Measurements from ENCODE around the gene EGFL7. TPM values are rescaled to one million over a fixed set of nuclear protein-coding genes. Genes with fewer than 3 reads are reported as not detected.
"Not testable (repeated sequence)": the region's sequence is repeated elsewhere in the genome, so short reads cannot be mapped to it uniquely, and the experiment has no call there.

Gene EGFL7
- polyA plus RNA-seq, 1 donor, result 38.8 TPM

- no peak for DNase-seq
Measured at GRCh38 chr9:136623016-136623841, 39.5 kb upstream of the EGFL7 start.

GRCh38 chr9:136623842-136624183 lies 38.9 kb upstream of the EGFL7 start:
- no peak for DNase-seq

- DNase-seq, result no peak
Measured at GRCh38 chr9:136624184-136624951, 38.3 kb upstream of the EGFL7 start.

GRCh38 chr9:136625101-136626065 lies 37.3 kb upstream of the EGFL7 start:
- DNase-seq, result peak; percentile 64

GRCh38 chr9:136626066-136626725 lies 36.5 kb upstream of the EGFL7 start:
- no peak for DNase-seq

- no peak for DNase-seq
Measured at GRCh38 chr9:136626740-136627642, 35.7 kb upstream of the EGFL7 start.

GRCh38 chr9:136627703-136628102 lies 35.0 kb upstream of the EGFL7 start:
- no peak for DNase-seq

- no peak for DNase-seq
Measured at GRCh38 chr9:136628268-136628667, 34.4 kb upstream of the EGFL7 start.

GRCh38 chr9:136629001-136629878 lies 33.5 kb upstream of the EGFL7 start:
- DNase-seq, result no peak

- DNase-seq, result peak; percentile 56
Measured at GRCh38 chr9:136629879-136630661, 32.6 kb upstream of the EGFL7 start.

GRCh38 chr9:136630662-136630992 lies 32.1 kb upstream of the EGFL7 start:
- DNase-seq, result no peak

GRCh38 chr9:136631038-136632000 lies 31.4 kb upstream of the EGFL7 start:
- peak; percentile 69 for DNase-seq

- DNase-seq, result not testable (repeated sequence)
Measured at GRCh38 chr9:136632072-136632471, 30.6 kb upstream of the EGFL7 start.

GRCh38 chr9:136632491-136633106 lies 30.1 kb upstream of the EGFL7 start:
- DNase-seq, result not testable (repeated sequence)

- DNase-seq, result no peak
Measured at GRCh38 chr9:136634904-136635303, 27.8 kb upstream of the EGFL7 start.

GRCh38 chr9:136640171-136641111 lies 22.3 kb upstream of the EGFL7 start:
- DNase-seq, result no peak

Data from left kidney (tissue), 2 donors.